RWPE2 (cell line): ENCODE data around the gene SLC16A9.
"Not testable (repeated sequence)": the region's sequence is repeated elsewhere in the genome, so short reads cannot be mapped to it uniquely, and the experiment has no call there.

Experiments used
- ATAC-seq: fragments of 200-7000 bp; cut with Tn5 transposase; 3 replicates; pipeline ENCODE4 v1.9.1; 2021; ENCODE audit warnings: low read depth
- DNase-seq: peaks from one replicate; pipeline ENCODE4 v3.0.0-alpha.2; 2020; ENCODE audit warnings: low spot score
- H3K27ac ChIP-seq: fragments of 450-650 bp; 2 replicates; pipeline ENCODE4 v1.5.1; 2017; ENCODE audit warnings: mild to moderate bottlenecking; ENCODE audit not compliant: poor library complexity, severe bottlenecking
- H3K27me3 ChIP-seq: fragments of 250-450 bp; sonication (Bioruptor Pico); 2 replicates; pipeline ENCODE4 v1.5.1; 2021; ENCODE audit warnings: mild to moderate bottlenecking, moderate library complexity; ENCODE audit not compliant: insufficient read depth, poor library complexity, severe bottlenecking
- H3K36me3 ChIP-seq: fragments of 250-450 bp; sonication (Bioruptor Pico); 2 replicates; pipeline ENCODE4 v1.5.1; 2020; ENCODE audit warnings: low read depth, mild to moderate bottlenecking, moderate library complexity
- H3K4me1 ChIP-seq: fragments of 250-450 bp; sonication (Bioruptor Pico); 2 replicates; pipeline ENCODE4 v1.5.1; 2021; ENCODE audit warnings: mild to moderate bottlenecking, moderate library complexity; ENCODE audit not compliant: insufficient read depth, poor library complexity, severe bottlenecking
- H3K4me3 ChIP-seq: fragments of 250-450 bp; sonication (Bioruptor Pico); 2 replicates; pipeline ENCODE4 v1.5.1; 2021; ENCODE audit warnings: mild to moderate bottlenecking, moderate library complexity; ENCODE audit not compliant: severe bottlenecking
- H3K9me3 ChIP-seq: fragments of 250-450 bp; sonication (Bioruptor Pico); 2 replicates; pipeline ENCODE4 v1.5.1; 2021; ENCODE audit warnings: mild to moderate bottlenecking, moderate library complexity; ENCODE audit not compliant: severe bottlenecking
- TF ChIP-seq, protein P1 (sequence below): fragments of 450-650 bp; IDR thresholded peaks from one replicate; pipeline ENCODE4 v1.5.1; 2017; ENCODE audit warnings: mild to moderate bottlenecking, moderate library complexity; ENCODE audit not compliant: poor library complexity, severe bottlenecking

Gene SLC16A9

DNA sequence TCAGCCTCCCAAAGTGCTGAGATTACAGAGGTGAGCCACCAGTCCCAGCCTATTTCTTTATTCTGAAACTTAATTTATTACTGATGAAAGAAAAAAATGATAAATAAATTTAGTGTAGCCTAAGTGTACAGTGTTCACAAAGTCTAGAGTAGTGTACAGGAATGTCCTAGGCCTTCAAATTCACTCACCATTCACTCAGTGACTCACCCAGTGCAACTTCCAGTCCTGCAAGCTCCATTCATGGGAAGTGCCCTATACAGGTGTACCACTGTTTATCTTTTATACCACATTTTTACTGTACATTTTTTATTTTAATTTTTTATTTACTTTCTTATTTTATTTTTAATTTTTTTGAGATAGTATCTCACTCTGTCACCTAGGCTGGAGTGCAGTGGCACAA, 31.4 kb upstream of the SLC16A9 start:
- Histone ChIP-seq H3K9me3 (no peaks in the 10 kb centered on the region), H3K4me1 (no peaks in the 10 kb centered on the region), H3K36me3 (no peaks in the 10 kb centered on the region), H3K4me3 (no peak overlapping the region), H3K27ac (no peak overlapping the region), H3K27me3 (no peaks in the 10 kb centered on the region)
- TF ChIP-seq, protein P1, sequence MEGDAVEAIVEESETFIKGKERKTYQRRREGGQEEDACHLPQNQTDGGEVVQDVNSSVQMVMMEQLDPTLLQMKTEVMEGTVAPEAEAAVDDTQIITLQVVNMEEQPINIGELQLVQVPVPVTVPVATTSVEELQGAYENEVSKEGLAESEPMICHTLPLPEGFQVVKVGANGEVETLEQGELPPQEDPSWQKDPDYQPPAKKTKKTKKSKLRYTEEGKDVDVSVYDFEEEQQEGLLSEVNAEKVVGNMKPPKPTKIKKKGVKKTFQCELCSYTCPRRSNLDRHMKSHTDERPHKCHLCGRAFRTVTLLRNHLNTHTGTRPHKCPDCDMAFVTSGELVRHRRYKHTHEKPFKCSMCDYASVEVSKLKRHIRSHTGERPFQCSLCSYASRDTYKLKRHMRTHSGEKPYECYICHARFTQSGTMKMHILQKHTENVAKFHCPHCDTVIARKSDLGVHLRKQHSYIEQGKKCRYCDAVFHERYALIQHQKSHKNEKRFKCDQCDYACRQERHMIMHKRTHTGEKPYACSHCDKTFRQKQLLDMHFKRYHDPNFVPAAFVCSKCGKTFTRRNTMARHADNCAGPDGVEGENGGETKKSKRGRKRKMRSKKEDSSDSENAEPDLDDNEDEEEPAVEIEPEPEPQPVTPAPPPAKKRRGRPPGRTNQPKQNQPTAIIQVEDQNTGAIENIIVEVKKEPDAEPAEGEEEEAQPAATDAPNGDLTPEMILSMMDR, result no peak
- DNase-seq (no peak), ATAC-seq (no peak)

DNA sequence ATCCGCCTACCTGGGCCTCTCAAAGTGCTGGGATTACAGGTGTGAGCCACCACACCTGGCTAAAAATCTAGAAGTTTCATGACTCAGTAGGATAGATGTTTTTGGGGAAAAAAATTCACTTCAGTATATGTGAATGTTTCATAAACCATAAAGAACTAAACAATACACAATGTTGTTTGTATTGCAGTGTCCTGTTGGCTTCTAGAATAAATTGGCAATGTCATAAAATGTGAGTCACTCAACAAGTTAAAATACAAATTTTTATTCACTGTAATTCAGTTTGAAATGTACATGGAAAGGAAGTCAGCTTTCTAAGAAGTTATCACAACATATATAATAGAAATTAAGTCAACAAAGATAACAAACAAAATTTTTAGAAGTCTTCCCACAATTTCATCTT, 27.1 kb upstream of the SLC16A9 start:
- Histone ChIP-seq H3K27me3 (no peaks in the 10 kb centered on the region), H3K9me3 (no peaks in the 10 kb centered on the region), H3K4me3 (no peak overlapping the region), H3K27ac (no peak overlapping the region), H3K4me1 (no peaks in the 10 kb centered on the region), H3K36me3 (no peaks in the 10 kb centered on the region)
- DNase-seq, result no peak
- TF ChIP-seq, protein P1, result no peak
- no peak for ATAC-seq

DNA sequence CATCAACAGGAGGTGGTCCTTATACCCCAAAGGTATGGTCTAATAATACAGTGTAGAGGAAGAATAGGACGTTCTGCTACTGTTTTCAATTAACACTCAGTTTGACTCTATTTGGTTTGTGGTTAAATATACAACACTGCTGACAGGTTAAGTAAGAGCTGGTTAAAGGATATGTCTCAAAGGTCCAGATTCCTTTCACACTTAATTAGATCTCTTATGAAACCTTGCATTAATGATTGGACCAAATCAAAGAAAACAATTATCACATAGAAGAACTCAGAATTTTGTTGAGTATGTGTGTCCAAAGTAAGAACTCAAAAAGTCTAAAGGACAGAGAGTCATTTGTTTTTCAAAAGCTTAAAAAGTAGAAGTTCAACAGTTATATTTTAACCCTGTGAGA, 25.6 kb upstream of the SLC16A9 start:
- no peak for ATAC-seq

DNA sequence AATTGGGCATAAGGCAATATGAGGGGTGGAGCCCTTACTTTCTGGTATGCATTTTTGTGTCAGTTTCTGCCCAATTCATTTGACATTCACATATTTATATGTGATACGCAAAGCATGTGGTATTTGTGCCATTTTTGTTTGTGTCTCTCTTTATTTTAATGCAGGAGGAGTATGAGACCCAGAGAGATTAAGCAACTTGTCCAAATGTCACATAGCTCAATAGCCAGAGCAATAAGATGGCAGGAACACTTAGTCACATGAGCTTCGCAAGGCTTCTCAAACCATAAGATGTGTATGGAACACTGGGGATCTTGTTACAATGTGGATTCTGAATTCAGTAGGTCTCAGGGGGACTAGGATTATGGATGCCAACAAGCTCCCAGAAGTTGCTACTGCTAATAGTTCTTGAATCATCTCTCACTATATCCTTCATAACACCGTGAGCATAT, 24.4 kb upstream of the SLC16A9 start:
- no peak for ATAC-seq
- Histone ChIP-seq H3K27ac (no peak overlapping the region), H3K36me3 (no peaks in the 10 kb centered on the region), H3K4me1 (no peaks in the 10 kb centered on the region), H3K27me3 (no peaks in the 10 kb centered on the region), H3K9me3 (no peaks in the 10 kb centered on the region), H3K4me3 (no peak overlapping the region)
- no peak for DNase-seq
- TF ChIP-seq, protein P1, result no peak

More for the DNA sequence above, 25.6 kb upstream of the SLC16A9 start:
- no peaks in the 10 kb centered on the region for H3K9me3 ChIP-seq
- no peak overlapping the region for H3K4me3 ChIP-seq
- H3K36me3 ChIP-seq, result no peaks in the 10 kb centered on the region
- TF ChIP-seq, protein P1, result no peak
- no peaks in the 10 kb centered on the region for H3K27me3 ChIP-seq
- H3K27ac ChIP-seq, result no peak overlapping the region
- H3K4me1 ChIP-seq, result no peaks in the 10 kb centered on the region
- DNase-seq, result no peak

DNA sequence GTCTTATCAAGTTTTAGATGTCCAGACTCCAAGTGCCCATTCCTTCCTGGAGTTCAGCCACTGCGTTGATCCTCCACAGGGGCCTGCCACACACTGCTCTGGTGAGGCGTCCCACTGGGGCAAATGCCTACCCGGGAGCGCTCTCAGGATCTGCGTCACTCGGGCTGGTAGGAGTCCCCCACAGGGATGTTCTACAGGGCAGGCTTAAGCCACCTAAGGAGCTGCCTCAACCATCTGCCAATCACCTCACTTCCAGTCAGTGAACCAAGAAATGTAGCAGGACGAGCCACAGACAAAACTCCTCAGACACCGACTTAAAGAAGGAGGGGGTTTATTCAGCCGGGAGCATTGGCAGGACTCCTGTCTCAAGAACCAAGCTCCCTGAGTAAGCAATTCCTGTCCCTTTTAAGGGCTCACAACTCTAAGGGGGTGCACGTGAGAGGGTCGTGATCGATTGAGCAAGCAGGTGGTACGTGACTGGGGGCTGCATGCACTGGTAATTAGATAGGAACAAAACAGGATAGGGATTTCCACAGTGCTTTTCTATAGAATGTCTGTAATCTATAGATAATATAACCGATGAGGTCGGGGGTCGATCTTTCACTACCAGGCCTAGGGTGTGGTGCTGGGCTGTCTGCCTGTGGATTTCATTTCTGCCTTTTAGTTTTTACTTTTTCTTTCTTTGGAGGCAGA, 23.8 kb upstream of the SLC16A9 start:
- ATAC-seq, H3K4me1 ChIP-seq, DNase-seq: not testable (repeated sequence)

DNA sequence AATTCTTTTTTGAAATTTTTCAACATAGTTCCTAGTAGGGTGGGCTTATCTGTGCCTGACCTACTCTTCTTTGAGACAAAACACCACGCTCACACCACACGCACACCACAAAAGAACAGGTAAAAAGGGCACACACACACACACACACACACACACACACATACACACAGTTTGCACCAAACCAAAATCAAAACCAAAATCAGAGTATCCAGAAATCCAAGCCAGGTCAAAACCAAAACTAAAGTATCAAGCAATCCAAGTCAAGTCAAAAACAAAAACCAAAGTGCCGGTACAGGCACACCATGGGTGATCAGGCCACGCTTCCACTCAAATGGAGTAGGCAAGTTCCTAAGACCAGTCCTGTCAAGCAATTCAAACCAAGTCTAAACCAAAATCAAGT, 23.2 kb upstream of the SLC16A9 start:
- not testable (repeated sequence) for H3K27me3 ChIP-seq, H3K9me3 ChIP-seq, H3K27ac ChIP-seq, H3K4me3 ChIP-seq, ATAC-seq, H3K36me3 ChIP-seq, H3K4me1 ChIP-seq, DNase-seq

More for the DNA sequence above, 23.8 kb upstream of the SLC16A9 start:
- not testable (repeated sequence) for H3K27ac ChIP-seq, H3K9me3 ChIP-seq, H3K4me3 ChIP-seq, H3K27me3 ChIP-seq, H3K36me3 ChIP-seq

DNA sequence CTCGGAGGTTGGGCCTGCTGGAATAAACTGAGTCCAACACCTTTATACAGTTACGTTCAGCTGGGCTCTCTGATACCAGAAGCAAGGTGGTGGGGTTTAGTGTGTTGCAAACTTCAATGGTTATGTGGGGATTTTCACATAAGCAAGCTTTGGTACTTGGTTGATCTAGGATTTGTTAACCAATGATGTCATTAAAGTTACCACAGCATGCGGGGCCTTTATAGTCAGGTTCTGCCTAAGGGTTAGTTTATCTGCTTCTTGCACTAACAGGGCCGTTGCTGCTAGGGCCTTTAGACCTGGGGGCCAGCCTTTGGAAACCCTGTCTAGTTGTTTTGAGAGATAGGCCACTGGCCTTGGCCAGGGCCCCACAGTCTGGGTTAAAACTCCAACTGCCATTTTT, 19.5 kb upstream of the SLC16A9 start:
- DNase-seq, H3K4me3 ChIP-seq: not testable (repeated sequence)

More for the DNA sequence above, 19.5 kb upstream of the SLC16A9 start:
- H3K9me3 ChIP-seq, H3K4me1 ChIP-seq, H3K36me3 ChIP-seq, H3K27ac ChIP-seq, ATAC-seq, H3K27me3 ChIP-seq: not testable (repeated sequence)
